SJCRH30 (cell line): ENCODE results near the gene CLEC1A. TPM values are rescaled to one million over a fixed set of nuclear protein-coding genes. Genes with fewer than 3 reads are reported as not detected.

ENCODE experiments used
- DNase-seq, 2 experiments: peaks; one replicate each; pipeline ENCODE4 v3.0.0-alpha.2; 2015 to 2020
- H3K27ac ChIP-seq: fragments of 250-450 bp; sonication (Bioruptor Pico); 2 replicates; pipeline ENCODE4 v1.5.1; 2020; ENCODE audit warnings: mild to moderate bottlenecking, moderate library complexity
- H3K27me3 ChIP-seq: fragments of 250-450 bp; sonication (Bioruptor Pico); 2 replicates; pipeline ENCODE4 v1.5.1; 2020; ENCODE audit warnings: mild to moderate bottlenecking, moderate library complexity
- H3K36me3 ChIP-seq: fragments of 250-450 bp; sonication (Bioruptor Pico); 2 replicates; pipeline ENCODE4 v1.5.1; 2020; ENCODE audit warnings: mild to moderate bottlenecking, moderate library complexity
- H3K4me1 ChIP-seq: fragments of 250-450 bp; sonication (Bioruptor Pico); 2 replicates; pipeline ENCODE4 v1.5.1; 2020; ENCODE audit warnings: mild to moderate bottlenecking, moderate library complexity
- H3K4me3 ChIP-seq: fragments of 250-450 bp; sonication (Bioruptor Pico); 2 replicates; pipeline ENCODE4 v1.5.1; 2020; ENCODE audit warnings: mild to moderate bottlenecking, moderate library complexity
- H3K9me3 ChIP-seq: fragments of 250-450 bp; sonication (Bioruptor Pico); replicated peaks from 2 replicates; pipeline ENCODE4 v1.5.1; 2020; ENCODE audit warnings: mild to moderate bottlenecking, moderate library complexity
- total RNA-seq: library from RNA; depleted of rRNA; stranded (reverse); fragments of >200 nt; shearing (Covaris generic); gene quantifications from 2 replicates; pipeline ENCODE4 v1.2.3, GENCODE V29; 2014

Gene CLEC1A
- total RNA-seq, 1 experiment from 2014 or later: not detected

GRCh38 chr12:10115890-10116289, 17.1 kb upstream of the CLEC1A start:
- H3K27me3 ChIP-seq: no peaks in the 10 kb centered on the region

GRCh38 chr12:10115311-10115710, 16.5 kb upstream of the CLEC1A start:
- no peaks in the 10 kb centered on the region for H3K4me1 ChIP-seq
- H3K27me3 ChIP-seq: no peaks in the 10 kb centered on the region
- H3K27ac ChIP-seq: no peak overlapping the region
- H3K4me3 ChIP-seq: no peak overlapping the region
- H3K9me3 ChIP-seq: no peaks in the 10 kb centered on the region
- DNase-seq: no peak
- H3K36me3 ChIP-seq: no peaks in the 10 kb centered on the region

More at GRCh38 chr12:10115890-10116289, 17.1 kb upstream of the CLEC1A start:
- Histone ChIP-seq H3K4me3 (no peak overlapping the region), H3K27ac (no peak overlapping the region), H3K9me3 (no peaks in the 10 kb centered on the region), H3K4me1 (no peaks in the 10 kb centered on the region), H3K36me3 (no peaks in the 10 kb centered on the region)
- DNase-seq: no peak

GRCh38 chr12:10113920-10114319, 15.1 kb upstream of the CLEC1A start:
- Histone ChIP-seq H3K27me3 (no peaks in the 10 kb centered on the region), H3K27ac (no peak overlapping the region), H3K4me1 (no peaks in the 10 kb centered on the region), H3K4me3 (no peak overlapping the region), H3K36me3 (no peaks in the 10 kb centered on the region), H3K9me3 (no peaks in the 10 kb centered on the region)
- DNase-seq: no peak

GRCh38 chr12:10113075-10113474, 14.3 kb upstream of the CLEC1A start:
- no peaks in the 10 kb centered on the region for H3K27me3 ChIP-seq
- no peaks in the 10 kb centered on the region for H3K9me3 ChIP-seq
- H3K4me1 ChIP-seq: no peaks in the 10 kb centered on the region
- DNase-seq: no peak
- no peak overlapping the region for H3K27ac ChIP-seq
- H3K4me3 ChIP-seq: no peak overlapping the region
- H3K36me3 ChIP-seq: no peaks in the 10 kb centered on the region

DNA sequence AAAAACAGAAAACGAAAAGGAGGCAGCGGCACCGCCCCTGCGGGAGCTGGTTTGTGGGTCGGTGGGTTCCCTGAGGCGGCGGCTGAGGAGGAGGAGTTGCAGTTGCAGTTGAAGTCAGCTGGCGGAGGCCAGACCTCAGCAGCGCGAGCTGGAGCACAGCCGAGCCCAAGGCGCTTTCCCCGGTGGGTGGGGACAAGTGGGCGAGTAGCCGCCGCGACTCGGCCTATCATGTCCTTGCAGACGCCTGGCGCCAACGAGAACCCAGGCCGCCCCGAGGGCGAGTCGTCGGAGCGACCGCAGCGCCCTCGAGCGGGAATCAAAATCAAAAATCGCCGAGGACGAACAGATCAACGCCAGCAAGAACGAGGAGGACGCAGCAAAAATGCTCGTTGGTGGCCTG, 12.7 kb upstream of the CLEC1A start:
- H3K36me3 ChIP-seq: no peaks in the 10 kb centered on the region
- no peaks in the 10 kb centered on the region for H3K27me3 ChIP-seq
- DNase-seq: no peak
- H3K4me1 ChIP-seq: no peaks in the 10 kb centered on the region
- H3K4me3 ChIP-seq: no peak overlapping the region
- no peaks in the 10 kb centered on the region for H3K9me3 ChIP-seq
- no peak overlapping the region for H3K27ac ChIP-seq

DNA sequence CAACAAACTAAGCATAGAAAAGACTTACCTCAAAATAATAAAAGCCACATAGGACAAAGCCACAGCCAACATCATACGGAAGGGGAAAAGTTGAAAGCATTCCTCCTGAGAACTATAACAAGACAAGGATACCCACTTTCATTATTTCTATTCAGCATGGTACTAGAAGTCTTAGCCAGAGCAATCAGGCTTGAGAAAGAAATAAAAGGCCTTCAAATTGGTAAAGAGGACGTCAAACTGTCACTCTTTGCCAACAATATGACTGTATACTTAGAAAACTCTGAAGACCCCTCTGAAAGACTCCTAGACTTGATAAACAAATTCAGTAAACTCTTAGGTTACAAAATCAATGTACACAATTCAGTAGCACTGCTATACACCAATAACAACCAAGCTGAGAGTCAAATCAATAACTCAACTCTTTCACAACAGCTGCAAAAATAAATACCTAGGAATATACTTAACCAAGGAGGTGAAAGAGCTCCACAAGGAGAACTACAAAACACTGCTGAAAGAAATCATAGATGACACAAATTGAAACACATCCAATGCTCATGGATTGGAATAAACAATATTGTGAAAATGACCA, 11.6 kb upstream of the CLEC1A start:
- no peak for DNase-seq
- Histone ChIP-seq H3K27me3 (no peaks in the 10 kb centered on the region), H3K9me3 (no peaks in the 10 kb centered on the region), H3K4me3 (no peak overlapping the region), H3K4me1 (no peaks in the 10 kb centered on the region), H3K27ac (no peak overlapping the region), H3K36me3 (no peaks in the 10 kb centered on the region)

- Histone ChIP-seq H3K27ac (no peak overlapping the region), H3K36me3 (no peaks in the 10 kb centered on the region), H3K4me3 (no peak overlapping the region), H3K4me1 (no peaks in the 10 kb centered on the region), H3K27me3 (no peaks in the 10 kb centered on the region), H3K9me3 (no peaks in the 10 kb centered on the region)
- DNase-seq: no peak
Measured at GRCh38 chr12:10102322-10102721, 3.5 kb upstream of the CLEC1A start.

DNA sequence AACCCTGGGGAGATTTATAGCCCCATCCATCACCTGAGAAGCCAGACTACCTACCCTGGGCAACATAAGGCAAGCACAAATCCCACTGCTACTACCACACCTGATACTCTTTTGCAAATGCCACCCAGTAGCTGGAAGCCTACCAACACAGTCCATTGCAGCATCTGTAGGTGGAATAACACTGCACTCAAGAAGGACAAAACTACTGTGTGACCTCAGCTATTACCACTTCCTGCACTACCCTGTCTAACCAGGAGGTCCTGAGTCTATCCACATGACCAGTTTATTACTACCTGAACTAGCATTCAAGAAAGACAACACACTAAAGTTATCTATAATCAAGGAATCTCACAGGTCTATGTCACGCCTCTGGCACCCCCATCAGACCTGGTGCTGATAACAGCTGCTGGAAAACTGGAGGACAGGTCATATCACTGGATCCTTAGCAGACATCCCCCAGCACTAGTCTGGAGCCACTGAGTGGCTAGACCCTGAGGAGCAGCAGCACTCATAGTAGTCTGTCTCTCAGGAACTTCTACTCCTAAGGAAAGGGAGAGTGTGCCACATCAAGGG, 2.9 kb upstream of the CLEC1A start:
- Histone ChIP-seq H3K36me3 (no peaks in the 10 kb centered on the region), H3K27me3 (no peaks in the 10 kb centered on the region; the same call in 1 of the 2 replicates), H3K9me3 (no peaks in the 10 kb centered on the region), H3K4me1 (no peaks in the 10 kb centered on the region), H3K27ac (no peak overlapping the region), H3K4me3 (no peak overlapping the region)
- no peak for DNase-seq

GRCh38 chr12:10101042-10101579, 2.3 kb upstream of the CLEC1A start:
- no peaks in the 10 kb centered on the region for H3K4me1 ChIP-seq
- DNase-seq: peak; percentile 3 to 20
- no peak overlapping the region for H3K4me3 ChIP-seq
- H3K27me3 ChIP-seq: no peaks in the 10 kb centered on the region; the same call in 1 of the 2 replicates
- no peaks in the 10 kb centered on the region for H3K36me3 ChIP-seq
- H3K27ac ChIP-seq: no peak overlapping the region
- H3K9me3 ChIP-seq: no peaks in the 10 kb centered on the region

DNA sequence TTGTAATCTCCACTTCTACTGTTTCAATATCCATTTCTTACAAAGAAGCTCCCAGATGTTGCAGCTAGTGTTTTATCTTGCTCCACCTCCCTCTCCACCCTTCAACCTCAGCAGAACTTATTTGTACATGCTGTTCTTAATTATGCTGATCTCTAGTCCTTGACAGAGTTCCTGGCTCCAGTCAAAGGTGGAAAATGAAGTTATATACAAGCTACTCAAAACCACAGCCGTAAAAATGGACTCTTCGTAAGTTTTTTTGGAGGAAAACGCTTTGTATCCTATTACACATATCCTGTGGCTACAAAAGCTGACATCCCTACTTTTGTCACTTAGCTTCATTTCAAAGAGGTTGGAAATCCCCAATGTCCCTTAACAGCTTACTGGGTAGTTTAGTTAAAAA, 1.3 kb downstream of the CLEC1A start:
- DNase-seq: no peak
- Histone ChIP-seq H3K27me3 (no peaks in the 10 kb centered on the region; the same call in 1 of the 2 replicates), H3K4me3 (no peak overlapping the region), H3K4me1 (no peaks in the 10 kb centered on the region), H3K27ac (no peak overlapping the region), H3K9me3 (no peaks in the 10 kb centered on the region), H3K36me3 (no peaks in the 10 kb centered on the region)

GRCh38 chr12:10095971-10096370, 2.8 kb downstream of the CLEC1A start:
- no peak for DNase-seq
- Histone ChIP-seq H3K4me1 (no peaks in the 10 kb centered on the region), H3K9me3 (no peaks in the 10 kb centered on the region), H3K27me3 (no peaks in the 10 kb centered on the region; the same call in 1 of the 2 replicates), H3K4me3 (no peak overlapping the region), H3K36me3 (no peaks in the 10 kb centered on the region), H3K27ac (no peak overlapping the region)

- no peaks in the 10 kb centered on the region for H3K4me1 ChIP-seq
- no peak for DNase-seq
Measured at GRCh38 chr12:10094646-10095395, 4.0 kb downstream of the CLEC1A start.

GRCh38 chr12:10088955-10089900, 9.6 kb downstream of the CLEC1A start:
- Histone ChIP-seq H3K27me3 (no peaks in the 10 kb centered on the region), H3K9me3 (no peaks in the 10 kb centered on the region), H3K4me3 (no peak overlapping the region), H3K27ac (no peak overlapping the region), H3K4me1 (no peaks in the 10 kb centered on the region), H3K36me3 (no peaks in the 10 kb centered on the region)
- DNase-seq: no peak

More at GRCh38 chr12:10094646-10095395, 4.0 kb downstream of the CLEC1A start:
- H3K27me3 ChIP-seq: no peaks in the 10 kb centered on the region; the same call in 1 of the 2 replicates
- H3K4me3 ChIP-seq: no peak overlapping the region
- no peaks in the 10 kb centered on the region for H3K36me3 ChIP-seq
- H3K27ac ChIP-seq: no peak overlapping the region
- no peaks in the 10 kb centered on the region for H3K9me3 ChIP-seq

DNA sequence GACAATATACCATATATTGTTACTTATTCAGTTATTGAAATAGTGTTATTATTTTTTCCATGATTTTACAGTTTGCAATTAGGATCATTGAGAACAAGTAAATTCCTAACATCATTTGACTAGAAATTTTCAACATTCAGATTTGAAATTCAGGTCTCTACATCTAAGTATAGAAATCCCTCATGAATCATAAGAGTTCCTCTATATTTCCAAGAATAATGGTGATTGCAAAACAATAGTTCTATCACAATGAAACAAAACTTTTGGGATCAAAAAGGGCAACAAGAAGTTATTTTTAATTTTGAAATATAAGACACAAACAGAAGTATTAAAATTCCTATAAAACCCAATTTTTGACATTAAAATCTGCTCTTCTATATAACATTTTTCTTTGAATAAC, 10.8 kb downstream of the CLEC1A start:
- Histone ChIP-seq H3K9me3 (no peaks in the 10 kb centered on the region), H3K4me3 (no peak overlapping the region), H3K27me3 (no peaks in the 10 kb centered on the region), H3K36me3 (no peaks in the 10 kb centered on the region), H3K27ac (no peak overlapping the region), H3K4me1 (no peaks in the 10 kb centered on the region)
- DNase-seq: no peak
